HS-5 (cell line): ENCODE results near the gene MEGF6.

Experiments used
- DNase-seq: peaks from one replicate; pipeline ENCODE4 v3.0.0-alpha.2; 2012; ENCODE audit warnings: low read depth

Gene MEGF6

DNA sequence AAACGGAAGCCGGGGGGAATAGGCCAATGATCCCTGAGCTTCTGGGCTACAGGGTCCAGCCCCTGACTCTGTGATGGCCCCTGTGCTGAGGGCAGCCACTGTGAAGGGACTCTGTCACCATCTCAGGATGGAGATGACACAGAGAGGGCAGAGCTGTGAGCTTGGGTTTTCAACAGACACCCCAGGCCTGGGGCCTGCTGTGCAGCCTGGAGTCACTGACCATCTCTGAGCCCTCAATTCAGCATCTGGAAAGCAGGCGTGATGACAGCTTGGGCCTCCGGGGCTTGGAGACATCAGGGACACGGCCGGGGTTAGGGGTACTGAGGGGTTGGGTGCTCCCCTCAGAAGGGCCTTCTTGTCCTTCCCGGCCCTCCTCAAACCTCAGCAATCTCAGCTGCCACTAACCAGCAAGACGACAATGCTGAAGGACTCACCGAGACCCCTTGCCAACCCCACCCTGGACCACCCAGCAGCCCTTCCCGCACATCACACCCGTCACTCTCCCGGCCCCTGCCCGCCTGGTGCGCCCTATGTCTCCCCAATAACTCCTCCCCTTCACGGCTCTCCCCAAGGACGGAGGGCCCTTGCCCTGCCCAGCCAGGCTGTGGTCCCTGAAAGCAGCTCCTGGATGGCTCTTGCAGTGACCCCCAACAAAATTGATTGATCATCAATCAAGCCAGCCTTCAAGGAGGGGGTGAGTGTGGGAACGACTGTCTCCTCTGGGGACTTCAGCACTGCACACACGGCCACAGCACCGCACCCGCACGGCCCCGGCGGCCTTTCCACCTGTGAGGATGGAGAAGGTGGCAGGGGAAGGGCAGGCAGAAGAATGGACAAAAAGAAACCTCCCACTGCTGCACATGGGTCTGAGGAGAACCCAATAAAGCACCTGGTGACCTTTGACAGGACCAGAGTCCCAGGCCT lies 4.3 kb downstream of the MEGF6 start:
- DNase-seq: no peak

GRCh38 chr1:3604997-3605823 lies 6.1 kb downstream of the MEGF6 start:
- no peak for DNase-seq

DNA sequence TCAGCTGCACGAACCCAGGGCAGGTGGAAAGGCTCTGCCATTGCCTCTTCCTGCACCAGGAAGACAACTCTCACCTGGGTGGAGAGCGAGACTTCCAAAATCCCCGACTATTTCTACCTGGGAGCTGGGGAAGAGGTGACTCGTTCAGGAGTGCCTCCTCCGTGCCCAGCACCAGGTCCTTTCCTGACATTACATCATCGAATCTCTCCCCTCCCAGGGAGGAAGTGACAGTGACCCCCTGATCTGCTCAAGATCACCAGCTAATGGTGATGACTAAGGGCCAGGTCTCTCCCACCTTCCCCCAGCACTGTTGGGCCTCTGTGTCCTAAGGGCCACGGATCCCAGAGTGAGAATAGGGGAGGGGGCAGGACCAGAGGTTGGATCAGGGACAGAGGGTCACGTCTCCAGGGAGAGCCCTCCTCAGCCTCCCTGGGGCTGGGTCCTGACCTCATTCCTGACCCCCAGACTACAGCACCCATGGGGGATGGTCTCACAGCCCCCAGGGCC lies 6.8 kb downstream of the MEGF6 start:
- DNase-seq: no peak

DNA sequence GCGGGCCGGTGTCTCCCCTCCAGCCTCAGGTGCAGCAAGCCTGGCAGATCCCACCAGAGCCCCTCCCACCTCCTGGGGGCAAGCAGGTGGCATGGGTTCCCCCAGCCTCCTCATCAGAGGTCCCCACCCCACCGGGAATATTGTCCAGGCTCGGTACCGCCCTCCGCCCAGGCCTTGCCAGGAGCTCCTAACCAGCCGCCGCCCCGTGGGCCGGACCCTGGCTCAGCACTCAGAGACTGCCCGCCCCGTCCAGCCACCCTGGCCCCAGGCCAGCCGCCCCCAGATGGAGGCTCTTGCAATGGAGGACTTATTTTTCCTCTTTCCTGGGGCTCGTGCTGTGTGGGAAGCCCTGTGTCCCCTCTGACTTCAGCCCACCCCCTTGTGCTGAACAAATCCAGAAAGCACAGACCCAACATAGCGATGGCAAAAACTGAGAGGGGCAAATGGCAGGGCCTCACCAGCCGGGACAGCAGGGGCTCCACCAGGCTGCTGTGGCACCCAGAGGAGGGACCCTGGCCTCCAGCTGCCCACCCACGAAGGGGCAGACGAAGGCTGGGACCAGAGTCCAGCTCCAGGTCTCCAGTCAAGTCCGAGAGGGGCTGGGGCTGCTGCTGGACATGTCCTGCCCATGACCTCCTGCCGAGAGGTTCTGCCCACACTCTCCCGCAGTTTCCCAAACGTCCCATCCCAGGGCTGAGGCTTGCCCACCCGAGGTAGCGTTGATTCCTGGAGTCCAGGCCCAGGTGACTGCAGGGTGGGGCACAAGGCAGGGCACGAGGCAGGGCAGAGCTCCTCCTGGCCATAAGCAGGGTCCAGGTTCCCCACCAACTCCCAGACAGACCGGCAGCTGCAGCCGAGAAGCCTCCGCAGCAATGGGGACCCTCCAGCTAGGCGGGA lies 7.5 kb downstream of the MEGF6 start:
- DNase-seq: no peak

GRCh38 chr1:3603156-3603555 lies 8.2 kb downstream of the MEGF6 start:
- no peak for DNase-seq

- no peak for DNase-seq
Measured at GRCh38 chr1:3602375-3602774, 8.9 kb downstream of the MEGF6 start.

GRCh38 chr1:3601743-3602142 lies 9.6 kb downstream of the MEGF6 start:
- no peak for DNase-seq

- no peak for DNase-seq
Measured at GRCh38 chr1:3600354-3600753, 11.0 kb downstream of the MEGF6 start.

DNA sequence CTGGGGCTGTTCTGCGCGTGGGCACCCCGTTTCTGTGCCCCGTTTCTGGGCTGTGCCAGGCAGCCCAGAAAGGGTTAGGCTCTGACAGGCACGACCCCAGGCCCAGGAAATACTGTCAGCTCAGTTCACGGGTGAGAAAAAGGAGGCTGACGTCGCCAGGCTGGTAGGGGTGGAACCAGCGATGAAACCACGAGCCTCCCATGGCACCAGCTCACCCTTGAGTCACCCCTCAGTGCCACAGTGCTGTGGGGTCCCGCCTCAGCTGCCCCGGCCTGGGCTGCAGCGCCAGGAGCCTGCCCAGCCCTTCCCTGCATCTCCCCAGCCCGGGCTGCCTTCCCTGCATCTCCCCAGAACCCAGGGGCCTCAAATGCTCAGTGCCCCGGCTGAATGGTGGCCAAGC lies 11.5 kb downstream of the MEGF6 start:
- DNase-seq: no peak

DNA sequence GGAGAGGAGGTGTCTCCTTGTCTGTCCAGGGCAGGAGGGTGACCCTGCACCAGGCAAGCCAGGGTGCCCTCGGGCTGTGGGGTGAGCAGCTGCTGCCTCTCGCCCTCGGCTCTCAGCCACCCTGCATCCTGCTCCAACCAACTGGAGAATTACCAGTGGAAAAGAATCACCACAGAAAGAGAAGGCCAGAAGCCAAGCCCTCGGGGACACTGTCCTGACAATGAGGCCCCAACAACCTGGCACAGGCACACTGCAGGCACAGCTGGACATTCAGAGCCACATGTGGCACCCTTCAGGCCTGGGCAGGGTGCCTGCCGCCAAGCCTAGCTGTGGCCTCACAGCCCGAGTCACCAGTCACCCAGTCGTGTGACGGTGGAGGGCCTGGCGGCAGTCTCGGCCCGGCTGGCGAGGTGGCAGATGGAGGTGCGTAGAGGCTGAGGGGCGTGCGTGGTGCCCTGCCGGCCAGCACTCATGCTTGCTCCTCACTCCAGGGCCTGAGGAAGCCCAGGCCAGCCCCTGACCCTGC lies 12.0 kb downstream of the MEGF6 start:
- no peak for DNase-seq

GRCh38 chr1:3598522-3599285 lies 12.6 kb downstream of the MEGF6 start:
- DNase-seq: no peak

- DNase-seq: no peak
Measured at GRCh38 chr1:3598051-3598491, 13.2 kb downstream of the MEGF6 start.

DNA sequence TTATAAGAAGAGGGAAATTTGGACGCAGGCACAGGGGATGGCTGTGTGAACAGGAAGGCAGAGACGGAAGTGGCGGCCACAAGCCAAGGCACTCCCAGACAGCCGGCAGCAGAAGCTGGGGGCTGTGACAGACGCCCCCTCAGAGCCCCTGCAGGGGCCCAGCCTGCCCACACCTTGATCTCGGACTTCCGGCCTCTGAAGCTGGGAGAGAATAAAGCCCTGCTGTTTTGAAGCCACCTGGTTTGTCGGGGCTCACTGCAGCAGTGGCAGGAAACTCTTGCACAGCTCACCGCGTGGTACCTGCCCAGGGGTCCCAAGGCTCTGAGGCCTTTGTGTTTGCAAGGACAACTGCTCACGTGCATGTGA lies 13.7 kb downstream of the MEGF6 start:
- DNase-seq: no peak

DNA sequence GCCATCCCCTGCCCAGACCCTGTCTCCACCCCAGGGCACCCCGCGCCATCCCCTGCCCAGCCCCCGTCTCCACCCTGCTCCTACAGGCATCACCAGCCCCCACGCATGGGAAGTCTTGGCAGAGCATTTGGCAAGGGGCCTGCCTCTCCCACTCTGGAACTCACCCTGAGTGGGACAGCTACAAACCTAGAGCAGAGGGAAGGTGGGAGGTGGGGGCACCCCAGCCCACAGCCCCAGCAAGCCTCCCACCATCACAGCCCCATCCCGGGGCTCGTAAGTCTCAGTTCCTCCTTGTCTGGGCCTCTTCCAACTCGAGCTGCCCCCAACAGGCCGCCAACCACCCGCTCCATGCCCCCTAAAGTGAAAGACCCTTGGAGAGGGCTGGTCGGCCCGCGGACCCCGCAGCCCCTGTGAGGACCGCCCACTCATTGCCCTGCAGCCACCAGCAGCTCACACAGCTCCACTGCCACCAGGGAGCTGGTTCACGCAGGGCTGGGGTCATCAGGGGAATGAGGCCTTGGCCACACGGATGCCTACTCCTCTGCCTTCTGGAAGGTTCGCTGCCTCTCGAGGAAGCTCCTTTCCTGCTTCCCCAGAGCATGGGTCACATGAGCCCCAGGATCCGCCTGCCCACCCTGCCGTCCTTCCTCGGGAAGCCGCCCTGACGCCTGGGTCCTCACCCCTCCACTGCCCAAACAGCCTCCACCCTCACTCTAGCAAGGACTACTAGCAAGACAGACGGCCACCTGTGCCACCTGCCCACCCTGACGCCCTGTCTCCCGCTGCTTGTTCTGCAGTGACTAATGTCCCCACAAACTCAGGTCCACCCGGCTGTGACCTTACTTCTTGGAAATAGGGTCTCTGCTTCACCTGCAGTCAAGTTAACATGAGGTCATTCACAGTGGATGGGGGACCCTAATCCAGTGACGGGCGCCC lies 14.4 kb downstream of the MEGF6 start:
- DNase-seq: no peak

GRCh38 chr1:3595949-3596348 lies 15.4 kb downstream of the MEGF6 start:
- DNase-seq: no peak

DNA sequence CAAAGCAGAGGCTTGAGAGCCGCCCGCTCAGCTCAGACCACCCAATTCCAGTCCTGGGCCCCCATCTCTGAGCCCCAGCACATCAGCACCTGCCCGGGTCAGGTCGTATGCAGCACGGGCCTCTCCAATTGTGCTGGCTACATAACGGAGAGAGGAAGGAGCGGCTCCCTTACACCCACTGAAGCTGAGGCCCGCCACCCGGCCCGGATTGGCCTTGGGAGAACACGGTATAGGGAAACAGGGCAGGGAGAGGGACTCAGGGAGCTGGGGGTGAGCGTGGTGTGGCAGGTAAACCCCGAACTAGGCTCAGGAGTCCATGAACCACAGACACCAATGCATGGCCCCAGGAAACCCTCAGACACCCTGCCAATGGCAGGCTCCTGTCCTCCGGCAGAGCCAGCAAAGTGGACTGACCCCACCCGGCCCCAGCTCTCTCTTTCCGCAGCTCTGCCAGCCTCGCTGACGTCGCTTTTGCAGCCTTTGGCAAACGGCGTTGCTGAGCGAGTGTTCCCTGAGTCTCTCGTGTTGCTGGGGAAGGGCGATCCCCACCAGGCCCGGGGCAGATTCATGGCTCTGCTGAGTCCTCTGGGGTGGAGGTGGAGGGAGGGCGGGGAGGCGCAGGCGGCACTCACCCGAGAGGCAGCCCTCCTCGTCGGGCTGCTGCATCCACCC lies 16.5 kb downstream of the MEGF6 start:
- DNase-seq: no peak

DNA sequence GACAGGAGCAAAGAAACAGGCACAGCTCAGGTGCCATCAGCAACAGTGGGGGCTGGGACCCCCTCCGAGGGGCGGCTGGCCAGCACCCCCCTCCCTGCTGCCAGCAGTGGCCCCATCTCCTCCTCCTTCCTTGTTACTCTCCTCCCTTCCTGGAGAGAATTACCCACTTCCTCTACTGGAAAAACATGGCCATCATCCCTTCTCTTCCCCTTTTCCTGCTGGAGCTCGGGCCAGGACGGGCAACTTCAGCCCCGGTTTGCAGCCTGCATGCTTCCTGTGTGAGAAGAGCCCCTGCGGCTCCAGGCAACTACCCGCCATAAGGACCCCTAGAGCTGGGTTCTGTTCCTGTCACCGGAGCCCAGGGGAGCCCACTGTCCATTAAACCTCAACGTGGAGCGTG lies 17.6 kb downstream of the MEGF6 start:
- DNase-seq: no peak

- DNase-seq: no peak
Measured at GRCh38 chr1:3593334-3593733, 18.0 kb downstream of the MEGF6 start.
